Left forelimb (tissue), 1 donor: ENCODE measurements around the gene CHSY1.

ENCODE experiments used
- DNase-seq: peaks from one replicate; pipeline ENCODE4 v3.0.0-alpha.2; 2018; ENCODE audit warnings: low spot score

The CHSY1 gene

DNA sequence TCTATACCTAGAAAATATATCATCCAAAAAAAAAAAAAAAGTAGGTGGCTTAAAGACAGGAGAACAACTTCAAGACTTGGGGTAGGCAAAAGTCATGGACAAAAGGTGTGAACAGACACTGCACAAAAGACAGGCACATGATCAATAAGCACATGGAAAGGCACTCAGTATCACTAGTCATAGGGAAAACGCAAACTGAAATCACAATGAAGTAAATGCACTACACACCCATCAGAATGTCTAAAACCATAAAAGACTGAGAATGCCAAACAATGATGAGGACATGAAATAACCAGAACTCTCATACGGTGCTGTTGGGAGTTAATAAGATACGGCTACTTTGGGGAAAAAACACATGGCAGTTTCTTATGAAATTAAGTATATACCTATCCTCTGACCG, 40.0 kb downstream of the CHSY1 start:
- no peak for DNase-seq

DNA sequence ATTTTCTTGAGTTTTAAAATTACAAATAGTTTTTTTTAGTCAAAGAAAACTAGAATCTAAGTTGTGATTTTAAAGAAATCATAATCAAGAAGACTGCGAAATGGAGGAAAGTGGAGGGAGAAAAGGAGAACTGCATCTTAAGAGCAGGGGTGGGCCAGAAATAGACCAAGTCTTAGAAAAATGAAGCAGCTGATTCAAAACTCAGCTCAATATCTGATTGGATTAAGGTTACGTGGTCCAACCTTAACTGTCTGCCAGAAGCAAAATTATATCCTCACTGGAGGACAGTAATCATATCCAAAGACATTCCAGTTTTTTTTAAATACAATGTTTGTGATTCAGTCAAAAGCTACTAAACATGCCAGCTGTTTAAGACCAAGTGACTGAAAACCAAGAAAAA, 41.4 kb downstream of the CHSY1 start:
- DNase-seq: no peak

DNA sequence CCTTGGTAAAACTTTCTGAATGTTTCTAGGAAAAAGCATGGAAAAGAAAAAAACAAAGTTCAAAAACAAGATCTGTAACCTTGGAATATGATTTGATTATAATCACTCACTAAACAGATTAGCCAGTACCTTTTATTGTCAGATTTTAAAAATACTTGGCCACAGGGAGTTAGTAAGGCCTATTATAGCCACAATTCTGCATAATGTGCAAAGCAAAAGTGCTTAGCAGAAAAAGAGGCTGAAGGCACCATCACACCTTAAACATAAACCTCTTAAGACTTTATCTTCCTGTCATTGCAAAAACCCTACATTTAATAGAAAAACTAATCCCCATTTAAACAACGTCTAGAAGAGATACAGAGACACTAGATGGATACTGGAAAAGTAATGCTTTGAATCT, 41.8 kb downstream of the CHSY1 start:
- no peak for DNase-seq

- DNase-seq: no peak
Measured at GRCh38 chr15:101209285-101209845, 42.5 kb downstream of the CHSY1 start.

- no peak for DNase-seq
Measured at GRCh38 chr15:101207867-101208288, 44.0 kb downstream of the CHSY1 start.

- DNase-seq: no peak
Measured at GRCh38 chr15:101206176-101206591, 45.7 kb downstream of the CHSY1 start.

DNA sequence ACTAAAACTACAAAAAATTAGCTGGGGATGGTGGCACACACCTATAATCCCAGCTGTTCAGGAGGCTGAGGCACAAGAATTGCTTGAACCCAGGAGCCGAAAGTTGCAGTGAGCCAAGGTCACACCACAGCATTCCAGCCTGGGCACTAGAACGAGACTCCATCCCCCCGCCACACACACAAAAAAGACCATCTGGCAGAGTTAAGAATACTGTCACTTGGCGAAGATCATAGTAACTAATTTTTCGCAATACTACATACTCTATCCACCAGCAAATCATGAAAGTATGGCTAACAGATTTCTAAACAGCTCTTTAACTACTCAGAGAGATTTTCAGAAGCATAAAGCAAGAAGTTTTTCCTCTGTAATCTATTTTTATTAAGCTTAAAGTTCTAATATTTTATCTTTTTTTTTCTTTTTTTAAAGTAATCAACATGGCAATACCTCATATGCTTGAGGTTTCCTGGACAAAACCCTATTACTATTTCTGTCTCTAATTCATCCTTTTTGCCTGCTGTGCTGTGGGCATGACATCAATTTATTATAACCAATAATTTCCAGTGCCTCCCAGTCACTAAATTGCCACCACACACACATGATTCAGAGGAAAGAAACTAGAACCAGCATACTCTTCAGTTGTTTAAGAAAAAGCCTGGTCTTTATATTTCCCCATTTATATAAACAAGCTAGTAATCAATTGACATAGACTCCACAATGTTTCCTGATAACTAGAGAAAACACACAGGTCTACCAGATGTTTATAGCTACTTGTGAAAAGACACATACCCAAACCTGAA, 46.9 kb downstream of the CHSY1 start:
- no peak for DNase-seq

DNA sequence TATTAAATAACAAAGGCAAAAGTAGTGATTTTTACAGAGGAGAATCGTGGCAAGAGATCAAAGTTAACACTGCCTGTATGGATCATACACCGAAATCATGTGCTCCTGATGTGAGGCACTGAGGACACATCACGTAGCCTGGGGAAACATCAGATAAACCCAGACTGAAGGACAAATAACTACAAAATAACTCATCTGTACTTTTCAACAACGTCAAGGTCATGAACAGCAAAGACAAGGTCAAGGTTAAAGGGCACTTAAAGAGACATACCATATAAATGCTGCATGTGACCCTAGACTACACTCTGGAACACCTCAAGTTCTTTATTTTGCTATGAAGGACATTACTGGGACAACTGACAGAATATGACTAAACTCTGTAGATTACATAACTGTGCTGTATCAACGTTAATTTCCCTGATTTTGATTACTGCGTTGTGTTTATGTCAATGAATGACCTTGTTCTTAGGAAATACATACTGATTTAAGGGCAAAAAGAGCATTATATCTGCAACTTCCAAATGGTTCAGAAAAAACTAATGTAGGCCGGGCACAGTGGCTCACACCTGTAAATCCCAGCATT, 48.1 kb downstream of the CHSY1 start:
- DNase-seq: no peak

DNA sequence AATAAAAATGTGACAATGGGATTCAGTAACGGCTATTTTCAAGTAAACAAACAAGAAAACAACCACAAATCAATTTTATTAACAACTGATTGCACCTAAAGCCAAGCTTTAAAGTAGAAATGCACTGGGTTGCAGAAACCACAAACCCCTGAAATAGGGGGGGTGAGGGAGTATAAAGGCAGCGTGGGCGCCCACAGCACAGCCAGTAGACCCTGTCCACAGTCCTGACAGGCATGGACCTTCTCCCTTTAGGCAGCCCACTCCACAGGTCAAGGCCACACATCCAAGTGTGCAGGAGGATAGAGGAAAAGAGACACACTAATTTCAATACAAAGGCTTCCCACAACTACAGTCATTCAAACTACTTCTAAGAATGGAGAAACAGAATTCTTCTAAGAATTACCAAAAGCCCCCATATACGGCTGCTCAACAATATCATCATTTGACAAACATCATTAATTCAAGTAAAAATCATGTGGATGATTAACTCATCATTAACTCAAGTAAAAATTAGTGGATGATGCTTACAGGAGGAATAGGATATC, 48.7 kb downstream of the CHSY1 start:
- DNase-seq: no peak

DNA sequence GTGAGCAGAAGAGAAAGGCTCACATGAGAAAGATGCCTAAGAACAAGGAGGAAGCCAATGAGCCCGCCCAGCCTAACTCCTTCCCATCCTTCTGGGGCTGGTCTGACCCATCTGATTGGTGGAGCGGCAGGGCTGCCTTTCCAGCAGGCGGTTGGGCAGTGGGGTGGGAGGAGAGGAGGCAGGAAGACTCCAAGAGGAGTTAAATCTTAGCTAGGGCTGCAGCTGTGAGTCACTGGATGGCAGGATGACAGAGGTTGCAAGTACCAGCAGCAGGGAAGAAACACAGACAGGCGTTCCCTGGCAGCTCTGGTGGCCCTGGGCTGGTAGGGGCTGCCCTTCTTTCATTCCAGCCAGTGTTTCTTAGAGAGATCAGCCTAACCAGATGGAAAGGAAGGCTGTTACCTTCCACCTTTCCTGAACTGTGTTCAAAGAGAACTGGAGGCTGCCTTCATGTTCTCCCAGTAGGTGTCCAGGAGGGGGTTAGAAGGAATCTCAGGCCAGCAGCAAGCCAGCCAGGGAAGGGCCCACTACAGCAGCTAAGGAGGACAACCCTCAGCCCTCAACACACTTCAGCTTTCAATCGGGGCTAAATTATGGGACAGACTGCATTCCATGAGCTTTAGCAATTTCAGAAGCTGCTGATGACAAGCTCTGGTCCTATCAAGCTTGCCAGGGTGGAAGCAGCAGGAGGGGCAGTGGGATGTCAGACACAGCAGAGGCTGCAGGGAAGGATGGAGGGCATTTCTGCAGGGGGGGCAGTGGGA, 50.3 kb downstream of the CHSY1 start:
- peak; percentile 88 for DNase-seq

DNA sequence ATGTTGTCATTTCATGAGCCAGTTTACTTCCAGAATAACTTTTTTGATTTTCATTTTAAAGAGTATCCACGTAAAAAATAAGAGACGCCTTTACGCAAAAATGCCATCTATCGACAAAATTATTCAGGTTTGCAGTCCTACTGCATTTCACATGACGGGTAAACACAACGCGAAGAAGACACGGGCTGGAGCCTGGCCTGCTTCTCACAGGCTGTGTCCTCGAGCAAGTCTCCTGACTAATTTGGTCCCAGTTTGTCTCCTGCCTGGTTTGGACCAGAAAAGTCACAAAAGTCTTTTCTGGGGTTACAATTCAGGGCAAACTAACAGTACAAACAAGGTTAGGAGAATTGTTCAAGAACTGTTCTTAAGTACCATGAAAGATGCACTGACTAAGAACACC, 51.7 kb downstream of the CHSY1 start:
- no peak for DNase-seq

DNA sequence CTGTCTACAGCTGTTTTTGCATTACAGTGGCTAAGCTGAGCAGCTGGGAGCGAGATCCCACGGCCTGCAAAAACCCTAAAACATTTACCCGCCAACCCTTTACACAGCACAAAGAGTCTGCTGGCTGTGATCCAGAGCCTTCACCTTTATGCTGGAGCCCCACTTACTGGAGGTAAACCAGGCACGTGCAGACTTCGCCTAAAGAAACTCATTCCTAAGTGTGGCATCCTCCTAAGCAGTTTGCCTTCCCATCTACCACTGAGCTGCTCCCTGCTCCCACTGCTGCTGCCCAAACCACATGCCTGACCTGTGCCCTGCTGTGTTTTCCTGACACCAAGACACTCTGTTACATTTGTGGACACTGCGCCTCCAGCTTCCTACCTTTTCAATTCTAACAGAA, 53.0 kb downstream of the CHSY1 start:
- DNase-seq: no peak

GRCh38 chr15:101198031-101198575, 53.7 kb downstream of the CHSY1 start:
- DNase-seq: no peak

GRCh38 chr15:101194546-101195125, 57.2 kb downstream of the CHSY1 start:
- DNase-seq: no peak

DNA sequence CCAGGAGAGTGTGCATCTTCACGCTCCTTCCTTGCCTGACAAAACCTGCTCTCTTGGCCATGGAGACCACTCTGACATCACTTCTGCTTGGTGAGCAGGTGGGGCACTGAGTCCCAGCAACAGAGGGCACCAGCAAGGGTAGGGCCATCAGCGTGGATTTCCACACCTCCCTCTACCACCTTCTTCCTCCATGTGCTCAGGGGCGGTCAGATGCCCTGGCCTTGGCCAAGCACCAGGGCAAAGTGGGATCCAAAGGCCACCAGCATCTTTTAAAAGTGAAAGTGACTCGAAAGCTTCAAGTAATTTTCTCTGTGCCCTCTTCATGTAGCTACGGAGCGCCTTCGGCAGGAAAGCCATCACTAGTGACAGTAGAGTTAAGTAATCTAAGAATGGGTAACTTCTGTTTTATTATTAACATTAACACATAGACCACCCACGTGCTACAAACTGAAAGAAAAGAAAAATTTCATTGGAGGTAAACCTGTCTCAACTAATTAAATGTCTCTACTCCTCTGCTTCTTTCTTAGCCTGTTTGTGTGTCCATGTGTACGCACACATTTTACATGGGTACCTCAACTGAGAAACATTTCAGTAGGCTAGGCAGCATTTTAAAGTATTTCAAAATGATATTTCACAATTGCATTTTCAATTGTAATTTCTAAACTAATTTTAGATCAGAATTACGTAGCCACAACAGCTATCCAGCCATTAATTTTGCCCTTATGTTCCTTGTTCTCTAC, 57.9 kb downstream of the CHSY1 start:
- no peak for DNase-seq

DNA sequence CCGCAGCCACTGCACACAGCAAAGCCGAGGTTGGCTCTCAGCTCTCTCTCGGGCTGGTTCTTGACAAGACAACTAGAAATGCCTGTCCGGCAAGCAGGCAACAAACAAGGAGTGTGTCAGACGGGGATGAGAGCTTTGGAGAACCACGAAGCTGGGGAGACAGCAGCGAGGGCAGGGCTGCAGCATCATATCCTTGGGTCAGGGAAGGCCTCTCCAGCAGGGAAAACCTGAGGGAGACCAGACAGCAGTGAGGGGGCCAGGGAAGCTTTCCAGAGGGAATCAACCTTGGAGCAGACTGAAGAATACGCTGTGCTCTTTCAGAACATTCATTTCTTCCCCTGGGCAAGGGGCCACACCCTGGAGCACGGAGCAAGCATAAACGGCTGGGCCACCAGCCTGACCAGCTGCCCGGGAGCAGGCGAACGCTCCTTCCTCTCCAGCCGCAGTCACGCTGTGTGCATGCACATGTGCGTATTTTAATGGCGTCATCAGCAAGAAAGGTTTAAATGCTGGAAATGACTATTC, 58.7 kb downstream of the CHSY1 start:
- no peak for DNase-seq

DNA sequence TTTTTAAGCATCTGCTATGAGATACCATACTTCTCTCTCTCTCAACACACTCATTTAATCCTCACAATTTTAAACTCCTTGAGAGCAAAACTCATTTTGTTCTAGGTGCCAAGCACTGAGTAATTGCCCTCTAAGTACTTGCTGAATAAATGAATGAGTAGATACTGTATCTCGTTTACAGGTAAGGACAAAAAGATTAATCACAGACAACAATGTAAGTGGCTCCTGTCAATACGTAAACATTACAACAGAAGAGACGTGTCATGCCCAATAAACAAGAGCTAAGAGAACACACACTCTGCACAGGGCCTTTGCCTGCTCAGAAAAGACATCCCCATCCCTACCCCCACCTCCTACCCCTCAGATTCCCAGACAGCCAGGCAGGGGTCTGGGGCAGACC, 59.8 kb downstream of the CHSY1 start:
- no peak for DNase-seq

- DNase-seq: no peak
Measured at GRCh38 chr15:101191242-101191641, 60.6 kb downstream of the CHSY1 start.

- no peak for DNase-seq
Measured at GRCh38 chr15:101190092-101190595, 61.7 kb downstream of the CHSY1 start.

GRCh38 chr15:101189409-101190091, 62.3 kb downstream of the CHSY1 start:
- no peak for DNase-seq
